CD4-positive, alpha-beta T cell treated with Interleukin-15 for 4 hours (primary cell): ENCODE results near the gene FAM3A.
"Not testable (repeated sequence)": the region's sequence is repeated elsewhere in the genome, so short reads cannot be mapped to it uniquely, and the experiment has no call there.

Experiments used
- DNase-seq: peaks from one replicate; pipeline ENCODE4 v3.0.0-alpha.2; 2020; ENCODE audit warnings: low spot score

The FAM3A gene

DNA sequence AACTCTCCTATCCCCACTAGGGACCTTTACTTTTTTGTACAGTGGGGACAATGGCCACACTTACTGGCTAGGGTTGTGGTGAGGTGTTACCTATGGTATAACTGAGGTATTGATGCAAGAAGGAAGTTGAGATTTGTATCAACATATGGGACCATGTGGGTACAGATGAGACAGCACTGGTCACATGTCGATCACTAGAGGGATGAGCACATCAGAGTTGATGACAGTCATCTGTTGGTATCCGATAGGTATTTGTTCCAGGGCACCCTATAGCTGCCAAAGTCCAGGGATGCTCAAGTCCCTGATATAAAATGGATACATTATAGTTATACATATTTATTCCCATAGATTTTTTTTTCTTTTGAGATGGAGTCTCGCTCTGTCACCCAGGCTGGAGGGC lies 13.0 kb downstream of the FAM3A start:
- no peak for DNase-seq

DNA sequence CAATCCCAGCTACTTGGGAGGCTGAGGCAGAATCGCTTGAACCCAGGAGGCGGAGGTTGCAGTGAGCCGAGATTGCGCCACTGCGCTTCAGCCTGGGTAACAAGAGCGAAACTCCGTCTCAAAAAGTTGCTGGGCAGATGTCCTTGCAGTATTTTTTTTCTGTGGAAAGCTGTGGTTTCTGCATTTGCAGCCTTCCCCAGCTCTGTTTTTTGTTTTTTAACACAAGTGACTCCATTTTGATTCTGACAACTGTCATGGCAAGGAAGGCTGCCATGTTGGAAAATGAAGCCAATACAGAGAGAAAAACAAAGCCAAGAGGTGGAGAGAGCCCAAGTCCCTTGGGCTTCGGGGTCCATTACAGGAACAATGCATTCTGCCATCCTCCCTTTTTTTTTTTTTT lies 13.9 kb downstream of the FAM3A start:
- DNase-seq = no peak

DNA sequence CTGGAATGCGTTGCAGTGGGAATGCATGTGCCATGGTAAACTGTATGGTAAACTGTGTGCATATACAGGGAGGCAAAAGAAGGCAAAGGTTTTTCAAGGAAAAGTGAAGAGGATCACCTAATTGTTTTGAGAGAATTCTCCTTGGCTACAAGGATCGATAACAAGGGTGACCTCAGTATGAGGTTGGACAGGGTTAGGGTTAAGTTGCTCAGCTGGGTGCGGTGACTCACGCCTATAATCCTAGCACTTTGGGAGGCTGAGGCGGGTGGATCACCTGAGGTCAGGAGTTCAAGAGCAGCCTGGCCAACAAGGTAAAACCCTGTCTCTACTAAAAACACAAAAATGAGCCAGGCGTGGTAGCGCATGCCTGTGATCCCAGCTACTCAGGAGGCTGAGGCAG lies 14.6 kb downstream of the FAM3A start:
- not testable (repeated sequence) for DNase-seq

DNA sequence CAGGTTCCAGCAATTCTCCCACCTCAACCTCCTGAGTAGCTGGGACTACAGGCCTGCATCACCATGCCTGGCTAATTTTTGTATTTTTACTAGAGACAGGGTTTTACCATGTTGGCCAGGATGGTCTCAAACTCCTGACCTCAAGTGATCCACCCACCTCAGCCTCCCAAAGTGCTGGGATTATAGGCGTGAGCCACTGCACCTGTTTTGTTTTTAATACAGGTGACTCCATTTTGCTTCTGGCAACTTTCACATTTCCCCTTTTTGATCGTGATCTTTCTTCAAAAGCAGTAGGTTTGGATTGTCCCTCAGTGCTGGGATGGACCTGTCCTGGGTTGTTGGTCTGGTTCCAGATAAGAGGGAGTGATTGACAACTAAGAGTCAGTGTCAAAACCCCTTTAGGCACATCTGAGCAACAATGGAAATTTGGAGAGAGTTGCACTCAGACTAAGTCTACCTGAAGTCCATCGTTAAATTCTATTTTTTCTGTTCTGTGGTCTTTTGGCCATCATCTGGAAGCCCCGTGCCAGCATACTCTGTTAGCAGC lies 19.4 kb downstream of the FAM3A start:
- DNase-seq = not testable (repeated sequence)

DNA sequence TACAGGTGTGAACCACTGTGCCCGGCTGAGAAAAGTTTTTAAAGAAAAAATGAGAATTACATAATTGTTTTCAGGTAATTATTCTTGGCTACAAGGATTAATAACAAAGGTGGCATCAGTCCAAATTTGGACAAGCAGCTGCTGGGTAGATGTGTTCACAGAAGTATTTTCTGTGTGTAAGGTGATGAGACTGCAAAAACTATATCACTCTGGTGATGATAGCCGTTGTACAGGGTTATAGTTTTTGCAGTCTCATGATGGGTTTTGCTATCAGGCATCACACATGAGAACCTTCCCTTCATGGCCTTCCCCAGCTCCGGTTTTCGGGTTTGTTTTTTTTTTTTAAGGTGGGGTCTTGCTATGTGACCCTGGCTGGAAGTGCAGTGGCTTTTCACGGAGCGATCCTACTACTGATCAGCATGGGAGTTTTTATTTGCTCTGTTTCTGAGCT lies 20.5 kb downstream of the FAM3A start:
- no peak for DNase-seq

DNA sequence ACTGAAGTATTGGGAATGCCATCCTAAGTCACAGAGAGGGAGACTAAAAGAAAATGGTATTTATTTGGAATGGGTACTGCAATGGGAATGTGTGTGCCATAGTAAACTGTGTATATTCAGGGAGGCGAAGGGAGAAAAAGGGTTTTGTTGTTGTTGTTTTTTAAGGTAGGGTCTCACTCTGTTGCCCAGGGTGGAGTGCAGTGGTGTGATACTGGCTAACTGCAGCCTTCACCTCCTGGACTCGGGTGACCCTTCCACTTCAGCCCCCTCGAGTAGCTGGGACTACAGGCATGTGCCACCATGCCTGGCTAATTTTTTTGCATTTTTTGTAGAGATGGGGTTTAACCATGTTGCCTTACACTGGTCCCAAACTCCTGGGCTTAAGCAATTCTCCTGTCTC lies 21.3 kb downstream of the FAM3A start:
- DNase-seq = no peak

DNA sequence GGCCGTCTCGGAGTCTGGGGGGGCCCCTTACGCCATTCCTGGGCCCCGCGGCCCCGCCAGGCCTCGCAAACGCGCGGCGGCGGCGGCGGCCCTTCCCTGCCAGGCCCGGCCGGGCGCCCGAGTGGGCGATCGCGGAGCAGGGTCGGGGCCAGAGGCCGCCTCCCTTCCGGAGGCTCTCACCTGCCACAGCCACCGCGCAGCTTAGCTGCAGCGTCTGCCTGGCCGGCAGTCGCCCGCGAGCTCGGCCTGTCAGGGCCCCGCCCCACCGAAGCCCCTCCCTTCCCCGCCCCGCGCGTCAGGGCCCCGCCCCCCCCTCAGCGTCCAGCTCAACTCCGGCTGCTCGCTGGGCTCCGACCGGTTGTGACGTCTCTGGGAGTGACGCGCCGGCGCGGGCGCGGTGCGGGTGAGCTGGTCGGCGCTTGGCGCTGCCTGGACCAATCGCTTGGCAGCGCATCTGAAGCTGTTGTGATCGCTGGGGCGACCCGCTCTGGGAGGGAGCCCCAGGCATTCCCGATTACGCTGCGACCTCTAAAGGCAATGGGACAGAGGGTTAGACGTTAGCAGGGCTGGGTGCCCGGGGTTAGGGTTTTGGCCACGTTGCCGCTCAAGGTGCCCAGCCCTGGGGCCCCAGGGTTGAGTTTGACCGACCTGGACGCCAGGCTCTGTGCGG lies 25.5 kb downstream of the FAM3A start, which contains the start of gene SLC10A3:
TSS of gene SLC10A3 (minus strand) at position 216 of the 670 bp plus-strand sequence. CDS start 1,689 bp downstream, outside the sequence.
- peak; percentile 92 for DNase-seq

DNA sequence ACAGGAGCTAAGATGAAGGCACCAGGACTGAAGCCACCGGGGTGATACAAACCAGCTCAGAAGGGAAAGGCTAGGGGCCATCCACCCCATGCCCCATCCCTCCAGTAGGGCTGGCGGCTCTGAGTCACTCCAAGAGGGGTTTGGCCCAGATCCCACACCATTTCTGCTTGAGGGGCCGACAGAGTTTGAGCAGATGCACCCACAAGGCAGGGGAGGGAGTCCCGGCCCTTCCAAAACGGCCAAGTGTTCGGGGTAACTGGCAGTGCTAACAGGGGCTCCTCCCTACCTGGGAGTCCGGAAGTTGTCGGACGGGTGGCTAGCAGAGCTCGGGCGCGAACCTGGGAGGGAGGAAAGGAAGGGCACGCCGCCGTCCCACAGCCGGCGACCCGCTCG lies 26.0 kb downstream of the FAM3A start:
- peak; percentile 13 for DNase-seq

DNA sequence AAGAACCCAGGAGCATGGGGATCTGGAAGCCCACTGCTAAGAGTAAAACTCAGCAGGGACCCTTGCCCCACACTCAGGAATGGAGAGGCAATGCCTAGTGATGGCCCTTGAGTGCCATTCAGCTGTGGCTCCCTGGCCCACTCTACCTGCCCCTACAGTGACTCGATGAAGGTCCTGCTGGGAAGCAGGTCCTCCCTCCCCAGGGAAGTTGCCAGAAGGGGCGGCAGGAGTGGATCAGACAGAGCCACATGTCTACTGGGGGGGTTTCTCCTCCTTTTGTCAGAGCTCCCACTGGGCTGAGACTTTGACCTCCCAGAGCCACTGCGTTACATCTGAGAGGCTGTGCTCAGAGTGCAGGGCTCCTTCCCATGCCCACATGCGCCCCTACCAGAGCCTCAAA lies 26.9 kb downstream of the FAM3A start:
- no peak for DNase-seq

DNA sequence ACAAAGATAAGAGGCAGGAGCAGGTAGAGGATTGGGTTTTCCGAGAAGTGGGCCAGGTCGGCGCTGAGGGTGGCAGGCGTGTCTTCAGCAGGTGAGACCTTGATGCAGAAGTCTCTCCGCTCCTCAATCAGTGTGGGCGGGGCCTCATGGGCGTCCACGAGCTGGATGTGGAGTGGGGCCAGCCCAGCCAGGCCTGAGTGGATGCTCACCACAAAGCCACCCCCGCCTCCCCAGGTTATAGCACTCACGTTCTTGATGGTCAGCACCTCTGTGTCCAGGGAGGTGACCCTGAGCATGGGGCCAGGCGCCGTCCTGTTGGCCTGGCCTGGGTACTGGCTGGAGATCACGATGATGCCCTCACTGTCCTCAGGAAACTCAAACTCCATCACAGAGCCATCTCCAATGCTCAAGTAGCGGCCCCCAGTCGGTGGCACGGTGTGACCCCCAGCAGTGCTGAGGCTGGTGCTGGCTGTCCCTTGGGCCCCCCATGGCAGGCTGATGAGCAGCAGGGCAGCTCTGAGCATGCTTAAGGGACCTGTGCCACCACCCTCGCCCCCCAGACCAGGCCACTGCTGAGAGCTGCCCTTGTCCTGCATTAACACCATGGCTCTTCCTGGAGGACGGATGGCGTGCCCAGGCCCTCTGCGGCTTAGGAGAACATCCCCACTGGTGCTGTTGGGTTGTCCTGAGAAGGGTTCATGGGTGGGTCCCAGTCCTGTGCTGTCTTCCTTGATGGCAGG lies 27.5 kb downstream of the FAM3A start:
- DNase-seq = no peak

DNA sequence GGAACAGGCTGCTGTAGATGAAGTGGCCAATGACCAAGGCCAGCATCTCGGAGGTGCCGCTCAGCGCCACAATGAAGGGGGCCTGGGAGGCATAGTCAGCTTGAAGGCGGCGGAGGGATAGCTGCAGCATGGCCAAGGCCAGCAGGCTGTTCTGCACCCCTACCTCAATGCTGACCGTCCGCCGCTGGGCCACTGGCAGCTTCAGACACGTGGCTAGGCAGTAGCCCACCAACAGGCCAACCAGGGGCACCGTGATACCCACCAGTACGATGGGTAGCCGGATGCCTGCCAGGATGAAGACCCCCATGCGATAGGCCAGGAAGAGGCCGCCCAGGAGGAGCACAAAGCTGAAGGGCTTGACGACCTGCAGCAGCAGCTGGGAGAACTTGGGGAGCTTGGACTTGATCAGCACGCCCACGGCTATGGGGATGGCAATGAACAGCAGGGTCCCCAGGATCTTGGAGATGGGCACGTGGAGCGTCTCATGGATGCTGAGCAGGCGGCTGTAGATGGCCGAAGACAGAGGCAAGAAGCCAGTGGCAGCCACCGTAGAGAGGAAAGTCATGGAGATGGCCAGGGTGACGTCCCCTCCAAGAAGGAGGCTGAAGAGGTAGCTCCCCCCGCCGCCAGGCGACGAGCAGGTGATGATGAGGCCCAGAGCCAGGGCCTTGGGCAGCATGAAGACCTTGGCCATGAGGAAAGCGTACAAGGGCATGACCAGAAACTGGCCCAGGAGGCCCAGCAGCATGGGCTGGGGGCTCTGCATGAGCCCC lies 28.3 kb downstream of the FAM3A start:
- no peak for DNase-seq

DNA sequence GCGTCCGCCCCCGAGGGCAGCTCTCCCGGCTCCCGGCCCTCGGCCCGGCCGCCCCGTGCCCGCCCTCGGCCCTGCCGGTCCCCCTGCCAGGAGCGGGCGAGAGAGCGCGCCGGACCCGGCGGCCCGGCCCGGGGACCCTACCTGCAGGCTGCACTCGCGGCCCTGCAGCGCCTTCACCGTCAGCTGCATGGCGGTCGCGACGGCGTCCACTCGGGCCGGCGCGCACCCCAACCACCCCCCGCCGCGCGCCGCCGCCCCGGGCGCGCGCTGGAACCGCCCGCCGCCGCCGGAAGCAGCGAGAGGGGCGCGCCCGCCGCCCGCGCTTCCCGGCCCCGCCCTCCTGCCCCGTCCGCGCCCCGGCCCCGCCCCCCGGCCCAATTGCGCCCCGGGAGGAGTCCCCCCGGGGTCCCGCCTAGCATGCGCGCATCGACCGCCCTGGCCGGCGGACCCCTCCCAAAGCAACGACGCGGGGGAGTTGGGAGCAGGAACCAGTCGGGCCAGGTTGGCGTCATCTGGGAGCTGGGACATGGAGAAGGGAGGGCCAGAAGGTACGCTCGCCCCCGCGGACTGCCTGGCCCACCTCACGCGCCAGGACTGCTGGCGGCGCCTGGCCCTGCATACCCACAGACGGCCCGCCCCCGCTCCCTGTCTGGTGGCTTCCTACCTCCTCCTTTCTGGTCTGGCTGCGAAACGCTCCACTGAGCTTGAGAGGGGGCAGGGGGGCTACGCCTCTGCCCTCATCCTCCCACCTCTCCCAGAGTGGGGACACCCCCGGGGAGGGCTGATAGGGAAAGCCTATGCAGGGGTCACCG lies 29.4 kb downstream of the FAM3A start, which contains the start of gene UBL4A:
TSS of gene UBL4A (minus strand) at position 220 of the 812 bp plus-strand sequence. CDS start at position 189, 31 bp downstream.
- peak; percentile 45 for DNase-seq

DNA sequence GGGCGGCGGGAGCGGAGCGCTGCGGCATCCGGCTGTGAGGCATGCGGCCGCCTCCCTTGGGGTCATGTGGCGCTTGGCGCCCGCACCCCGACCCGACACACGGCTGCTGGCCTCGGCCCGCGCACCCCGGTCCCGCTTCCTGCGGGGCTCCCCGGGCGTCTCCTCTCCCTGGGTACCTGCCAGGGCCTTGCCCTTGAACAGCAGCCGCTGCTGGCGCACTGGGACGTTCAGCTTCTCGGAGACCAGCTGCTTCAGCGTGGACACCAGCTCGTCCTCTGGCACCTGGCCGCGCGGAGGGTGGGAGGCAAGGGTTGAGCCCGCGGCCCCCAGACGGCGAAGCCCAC lies 30.0 kb downstream of the FAM3A start:
- peak; percentile 16 for DNase-seq

DNA sequence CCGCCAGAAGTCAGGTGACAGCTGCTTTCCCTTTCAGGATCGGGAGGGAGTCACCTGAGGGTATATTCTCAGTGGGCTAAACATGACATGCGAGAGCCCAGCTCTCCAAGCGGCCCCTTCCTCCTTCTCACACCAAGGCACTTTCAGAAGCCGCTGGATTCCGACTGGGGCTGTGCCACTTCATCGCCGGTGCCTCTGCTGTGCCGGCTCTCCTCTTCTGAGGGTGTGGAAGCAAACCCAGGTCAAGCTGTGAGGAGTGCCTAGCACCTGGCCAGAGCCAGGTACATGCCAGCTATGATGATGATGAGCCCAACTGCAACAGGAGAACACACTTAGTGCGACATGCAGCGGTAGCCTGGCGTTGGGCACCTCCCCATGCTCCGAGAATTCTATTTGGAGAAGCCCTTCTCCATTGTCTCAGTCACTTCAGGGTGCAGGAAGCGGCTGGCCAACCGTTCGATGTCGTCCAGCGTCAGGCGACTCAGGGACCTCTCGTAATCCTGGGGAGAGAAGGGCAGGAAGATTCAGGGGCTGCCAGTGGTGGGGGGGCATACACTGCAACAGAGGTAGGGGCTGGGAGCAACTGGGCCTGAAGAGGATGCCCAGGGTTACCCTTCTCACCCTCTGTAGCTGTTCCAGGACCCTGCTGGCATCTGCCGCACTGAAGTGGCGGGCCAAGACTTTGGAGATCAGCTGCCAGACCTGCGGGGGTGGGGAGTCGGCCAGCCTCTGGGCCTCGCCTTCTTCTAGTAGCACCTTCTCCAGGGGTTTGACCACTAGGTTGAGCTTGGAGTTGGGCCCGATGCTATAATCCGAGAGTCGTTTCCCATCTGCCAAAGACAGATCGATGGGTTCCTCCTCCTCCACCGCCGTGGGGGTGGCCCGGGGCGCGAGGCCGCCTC lies 30.6 kb downstream of the FAM3A start:
- no peak for DNase-seq

DNA sequence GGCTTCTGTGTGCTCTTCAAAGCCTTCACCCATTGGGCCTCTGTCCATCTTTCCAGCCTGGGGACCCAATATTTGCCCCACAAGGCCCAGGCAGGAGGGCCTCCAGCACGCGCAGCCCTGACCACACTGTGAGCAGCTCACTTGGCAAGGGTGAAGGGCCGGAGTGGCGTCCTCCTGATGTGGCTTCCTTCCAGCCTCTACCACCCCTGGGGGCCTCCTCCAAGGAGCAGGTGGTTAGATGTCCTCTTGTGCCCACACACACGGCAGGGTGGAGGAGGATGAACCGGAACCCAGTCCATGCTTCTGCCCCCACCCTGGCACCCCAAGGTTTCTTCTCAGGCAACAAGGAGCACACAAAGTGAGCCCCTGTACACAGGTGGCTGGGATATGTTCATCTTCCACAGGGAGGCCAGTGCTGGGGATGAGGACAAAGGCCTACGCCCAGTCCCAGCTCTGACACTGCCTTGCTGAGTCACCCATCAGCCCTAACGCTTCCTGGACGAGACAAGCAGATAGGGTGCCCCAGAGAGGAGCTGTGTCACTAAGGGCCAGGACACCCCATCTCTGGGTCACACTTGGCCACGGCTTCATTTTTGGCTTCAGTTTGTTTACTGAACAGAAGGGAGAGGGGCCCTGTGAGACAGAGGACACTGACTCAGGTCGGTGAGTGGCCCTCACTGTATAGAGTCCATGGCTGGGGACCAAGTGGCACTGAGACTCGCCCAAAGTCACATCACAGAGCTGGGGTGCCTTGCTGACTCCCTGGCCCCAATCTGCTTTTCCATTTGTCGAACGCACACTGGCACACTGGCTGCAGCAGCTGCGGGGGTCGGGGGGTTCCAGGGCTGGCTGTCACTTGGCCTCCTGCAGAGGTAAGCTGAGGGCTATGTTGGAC lies 31.5 kb downstream of the FAM3A start:
- no peak for DNase-seq

DNA sequence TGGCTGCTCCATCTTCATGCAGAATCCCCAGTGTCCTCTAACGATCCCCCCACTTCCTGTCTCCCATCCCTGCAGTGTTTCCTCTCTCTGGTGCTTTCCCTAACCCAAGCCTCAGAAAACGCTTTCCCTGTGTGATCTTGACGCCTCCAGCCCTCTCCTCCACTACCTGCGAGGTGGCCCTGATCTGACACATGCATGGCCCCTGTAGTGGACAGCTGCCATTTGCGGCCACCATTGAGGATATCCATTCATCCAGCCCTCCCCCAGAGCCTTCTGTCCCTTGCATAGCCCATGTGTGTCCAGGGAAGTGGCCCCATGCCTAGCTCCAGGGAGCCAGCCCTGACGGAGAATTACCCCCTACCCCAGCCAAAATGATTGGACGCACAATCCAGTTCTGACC lies 32.7 kb downstream of the FAM3A start:
- no peak for DNase-seq

DNA sequence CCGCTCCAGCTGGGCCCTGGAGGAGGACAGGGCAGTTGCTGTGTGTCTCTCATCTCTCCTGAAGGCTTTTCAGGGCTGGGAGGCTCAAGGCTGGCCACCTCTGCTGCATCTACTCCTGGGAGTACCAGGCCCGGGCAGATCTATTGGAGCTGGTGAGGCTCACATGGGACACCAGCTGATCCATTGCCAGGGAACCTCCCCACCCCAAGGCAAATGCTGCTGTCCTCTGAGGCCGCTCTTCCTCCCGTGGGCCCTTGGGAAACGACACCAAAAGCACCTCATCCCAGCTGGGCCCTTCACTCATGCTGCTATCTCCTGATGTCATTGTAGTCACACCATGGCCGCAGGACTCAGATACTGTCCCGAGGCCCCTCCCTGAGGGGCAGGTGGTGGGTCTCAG lies 33.2 kb downstream of the FAM3A start:
- no peak for DNase-seq

DNA sequence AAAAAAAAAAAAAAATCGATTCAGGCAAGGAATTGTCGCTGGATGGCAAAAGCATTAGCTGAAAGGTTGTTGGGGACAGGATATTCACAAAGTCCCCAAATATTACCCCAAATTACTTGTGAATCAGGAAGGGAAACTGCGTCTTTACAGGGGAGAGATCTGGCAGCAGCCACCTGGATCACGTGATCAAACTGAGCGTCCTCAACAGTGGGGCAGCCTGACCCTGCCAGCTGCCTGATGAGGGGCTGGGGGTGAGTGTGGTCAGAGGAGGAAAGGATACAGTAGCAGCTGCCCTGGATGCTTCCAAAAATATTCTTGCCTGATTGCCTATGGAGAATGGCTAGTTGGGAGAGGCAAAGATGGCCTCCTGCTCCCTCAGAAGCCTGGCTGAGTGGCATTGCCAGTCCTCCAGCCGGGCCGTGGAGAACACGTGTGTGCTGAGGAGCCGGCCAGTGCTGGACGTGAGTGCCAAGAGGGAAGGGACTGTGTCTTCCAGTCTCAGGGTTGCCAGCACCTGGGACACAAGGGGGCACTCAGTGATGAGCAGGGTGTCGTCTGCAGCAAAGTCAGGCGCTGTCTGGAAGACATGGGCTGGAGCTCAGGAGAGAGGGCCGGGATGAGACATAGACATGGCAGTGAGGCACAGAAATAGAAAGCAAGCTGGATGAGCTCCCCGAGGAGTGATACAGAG lies 34.0 kb downstream of the FAM3A start:
- DNase-seq = no peak

DNA sequence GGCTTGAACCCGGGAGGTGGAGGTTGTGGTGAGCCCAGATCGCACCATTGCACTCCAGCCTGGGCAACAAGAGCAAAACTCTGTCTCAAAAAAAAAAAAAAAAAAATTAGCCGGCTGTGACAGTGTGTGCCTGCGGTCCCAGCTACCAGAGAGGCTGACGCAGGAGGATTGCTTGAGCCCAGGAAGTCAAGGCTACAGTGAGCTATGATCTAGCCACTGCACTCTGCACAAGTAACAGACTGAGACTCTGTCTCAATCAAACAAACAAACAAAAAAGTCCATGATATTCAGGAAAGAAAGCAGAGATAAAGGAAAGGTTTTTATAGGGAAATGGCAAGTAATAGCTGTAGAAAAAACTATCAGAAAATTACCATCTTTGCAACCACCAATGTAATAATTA lies 34.8 kb downstream of the FAM3A start:
- no peak for DNase-seq
